B cell (primary cell): ENCODE data around the gene PRKCZ. TPM values are rescaled to one million over a fixed set of nuclear protein-coding genes. Genes with fewer than 3 reads are reported as not detected.

Experiments
- ATAC-seq: fragments of 200-7000 bp; cut with Tn5 transposase; one replicate; pipeline ENCODE4 v1.10.0; 2021; ENCODE audit warnings: low read depth, mild to moderate bottlenecking, moderate number of reproducible peaks, moderate library complexity
- CTCF ChIA-PET: fragments of 350-600 bp; sonication (Branson Sonifier 250); formaldehyde crosslinking; loops from one replicate; lab custom pipeline; 2021; ENCODE audit warnings: antibody characterized with exemption, inconsistent platforms; lab: Charles Lee
- POLR2A ChIA-PET: fragments of 350-600 bp; sonication (Branson Sonifier 250); formaldehyde crosslinking; loops from one replicate; lab custom pipeline; 2021; ENCODE audit warnings: antibody characterized with exemption; lab: Charles Lee
- DNase-seq: peaks from one replicate; pipeline ENCODE4 v3.0.0; 2013
- H2AFZ ChIP-seq: 2 replicates; pipeline ENCODE4 v1.6.1; 2012; ENCODE audit warnings: mild to moderate bottlenecking, low read depth, low read length; ENCODE audit not compliant: insufficient read depth, poor library complexity, severe bottlenecking
- H3K27ac ChIP-seq, 2 donors: 1 replicate in 1 of 2; 2 replicates in 1 of 2; pipeline ENCODE4 v1.5.1; 2012 to 2013; ENCODE audit warnings: low read length in 2 of 2, mild to moderate bottlenecking in 2 of 2, moderate library complexity in 1 of 2
- H3K27me3 ChIP-seq, 4 experiments: fragments of 200-600 bp in 1 of 4; sonication (generic) in 1 of 4; replicated peaks in 1 of 4; 1 replicate in 2 of 4; 2 replicates in 2 of 4; pipeline versions ENCODE4 v1.6.1 to v1.7.0; 2013 to 2016; ENCODE audit warnings: low read length in 3 of 4, mild to moderate bottlenecking in 2 of 4, mixed read lengths in 1 of 4, moderate library complexity in 1 of 4; ENCODE audit not compliant: insufficient read depth in 4 of 4, control insufficient read depth in 3 of 4; ENCODE audit errors: control extremely low read depth in 1 of 4
- H3K36me3 ChIP-seq, 2 experiments: replicated peaks in 1 of 2; 1 replicate in 1 of 2; 2 replicates in 1 of 2; pipeline versions ENCODE4 v1.6.1 to v1.7.1; 2013; ENCODE audit warnings: low read length in 1 of 2; ENCODE audit not compliant: insufficient read depth in 2 of 2, control insufficient read depth in 1 of 2; ENCODE audit errors: control extremely low read depth in 1 of 2, extremely low read depth in 1 of 2
- H3K4me1 ChIP-seq, 2 donors: fragments of 200-600 bp in 1 of 2; sonication (generic) in 1 of 2; 1 replicate in 1 of 2; 2 replicates in 1 of 2; pipeline versions ENCODE4 v1.5.1 to v1.6.1; 2013 to 2017; ENCODE audit warnings: low read length in 2 of 2; ENCODE audit not compliant: control insufficient read depth in 2 of 2, insufficient read depth in 2 of 2
- H3K4me2 ChIP-seq: replicated peaks from 2 replicates; pipeline ENCODE3; 2012; ENCODE audit warnings: mild to moderate bottlenecking, low read depth, low read length; ENCODE audit not compliant: poor library complexity, severe bottlenecking
- H3K4me3 ChIP-seq, 5 experiments: fragments of 200-600 bp in 1 of 5; sonication (generic) in 1 of 5; 1 replicate in 3 of 5; 2 replicates in 2 of 5; pipeline versions ENCODE4 v1.5.1 to v1.7.0; 2011 to 2016; ENCODE audit warnings: low read length in 4 of 5, mild to moderate bottlenecking in 4 of 5, low read depth in 2 of 5, control low read depth in 1 of 5, moderate library complexity in 1 of 5; ENCODE audit not compliant: insufficient read depth in 1 of 5; ENCODE audit errors: control extremely low read depth in 1 of 5, extremely low read depth in 1 of 5
- H3K79me2 ChIP-seq: fragments of 200-600 bp; sonication (generic); one replicate; pipeline ENCODE4 v1.6.0; 2016; ENCODE audit warnings: low read length; ENCODE audit not compliant: control insufficient read depth, insufficient read depth
- H3K9ac ChIP-seq: fragments of 200-600 bp; sonication (generic); 2 replicates; pipeline ENCODE4 v1.6.1; 2017; ENCODE audit warnings: mild to moderate bottlenecking, low read length, moderate library complexity
- H3K9me3 ChIP-seq, 3 donors: one replicate each; pipeline versions ENCODE4 v1.6.1 to v1.7.1; 2013; ENCODE audit warnings: low read length in 2 of 3; ENCODE audit not compliant: control insufficient read depth in 2 of 3, insufficient read depth in 1 of 3; ENCODE audit errors: control extremely low read depth in 1 of 3
- H4K20me1 ChIP-seq: 2 replicates; pipeline ENCODE4 v1.6.0; 2012; ENCODE audit warnings: mild to moderate bottlenecking, low read length; ENCODE audit not compliant: insufficient read depth, control insufficient read depth, poor library complexity, severe bottlenecking
- H3K27ac Mint-ChIP-seq: one replicate; pipeline ENCODE4 v1.8.0; 2021; ENCODE audit warnings: mixed read lengths
- H3K27me3 Mint-ChIP-seq: one replicate; pipeline ENCODE4 v1.8.0; 2021; ENCODE audit warnings: mixed read lengths
- H3K4me1 Mint-ChIP-seq: one replicate; pipeline ENCODE4 v1.8.0; 2021; ENCODE audit warnings: mixed read lengths
- H3K4me3 Mint-ChIP-seq: one replicate; pipeline ENCODE4 v1.8.0; 2021; ENCODE audit warnings: mixed read lengths
- H3K9me3 Mint-ChIP-seq: one replicate; pipeline ENCODE4 v1.8.0; 2022; ENCODE audit warnings: mixed read lengths; ENCODE audit not compliant: insufficient read depth
- CTCF ChIP-seq: fragments of 200-600 bp; IDR thresholded peaks from one replicate; pipeline ENCODE4 v1.8.0; 2022; ENCODE audit warnings: antibody characterized with exemption, mild to moderate bottlenecking
- EZH2 ChIP-seq: IDR thresholded peaks from 2 replicates; pipeline ENCODE4 v1.6.1; 2012; ENCODE audit warnings: borderline replicate concordance, low read depth, mild to moderate bottlenecking, moderate library complexity, low read length; ENCODE audit not compliant: insufficient read depth, poor library complexity, severe bottlenecking
- WGBS: methylation state at CpG from one replicate; pipeline ENCODE4 v1.1.5; 2013; ENCODE audit warnings: missing lambda C conversion rate; ENCODE audit not compliant: insufficient coverage; 5-methylcytosine and 5-hydroxymethylcytosine counted together
- intact Hi-C: fragments of 100-400 bp; cut with micrococcal nuclease; formaldehyde crosslinking; loops from one replicate; pipeline ENCODE4 v1.10.0; 2022
- polyA plus RNA-seq: library from polyadenylated mRNA; depleted of rRNA; stranded (reverse); fragments of >200 nt; gene quantifications from 2 replicates; pipeline ENCODE4 v1.2.3, GENCODE V29; 2012
- total RNA-seq, 2 donors: library from RNA; stranded (reverse); fragments of 120-200 nt in 1 of 2; gene quantifications; 1 replicate in 1 of 2; 2 replicates in 1 of 2; pipeline versions ENCODE4 v1.2.3 to v1.2.4, GENCODE V29; 2013 to 2022

PRKCZ gene
- total and polyA plus RNA-seq, 2 donors (not counting 1 experiment from before 2014, with no cell fraction given) = 17.9 to 53.2 TPM

DNA sequence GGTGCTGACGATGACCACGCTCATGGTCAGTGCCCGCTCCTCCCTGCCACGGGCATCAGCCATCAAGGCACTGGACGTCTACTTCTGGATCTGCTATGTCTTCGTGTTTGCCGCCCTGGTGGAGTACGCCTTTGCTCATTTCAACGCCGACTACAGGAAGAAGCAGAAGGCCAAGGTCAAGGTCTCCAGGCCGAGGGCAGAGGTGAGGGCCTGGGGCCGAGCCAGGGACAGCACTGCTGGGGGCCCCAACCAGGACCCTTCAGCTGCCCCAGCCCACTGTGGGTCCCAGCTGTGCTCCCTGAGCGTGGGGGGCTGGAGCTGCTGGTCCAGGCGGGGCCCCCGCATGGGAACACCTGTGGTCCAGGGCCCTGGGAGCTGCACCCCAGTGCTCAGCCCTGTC lies 20.6 kb upstream of the PRKCZ start:
- Histone ChIP-seq H3K9ac (no peak overlapping the region), H3K36me3 (no peaks in the 10 kb centered on the region), H3K27ac (no peak overlapping the region), H3K4me1 (peaks cover 17 to 33% of the 10 kb centered on the region in 2 donors), H3K79me2 (no peaks in the 10 kb centered on the region), H3K27me3 (peaks cover 0 to 15% (median 0%) of the 10 kb centered on the region in 4 experiments), H2AFZ (no peak overlapping the region), H3K4me2 (no peak overlapping the region), H3K4me3 (no peak overlapping the region), H4K20me1 (no peaks in the 10 kb centered on the region), H3K9me3 (no peaks in the 10 kb centered on the region)
- H3K9me3 Mint-ChIP-seq = no peaks in the 10 kb centered on the region
- no peak overlapping the region for H3K27ac Mint-ChIP-seq
- no peak for TF ChIP-seq EZH2
- TF ChIP-seq CTCF = no peak
- DNase-seq (no peak), ATAC-seq (no peak)
- ChIA-PET CTCF (interaction anchor here (2.1 kb wide), 1 partner anchor 15 kb away, joined by 5 read pairs; no protein-coding TSS in a partner anchor), POLR2A (no interaction called here)
- 93% methylated on average over 15 of the region's 15 CpGs for WGBS
- peaks cover 3% of the 10 kb centered on the region for H3K27me3 Mint-ChIP-seq
- intact Hi-C loops = no loop called here
- H3K4me3 Mint-ChIP-seq = no peak overlapping the region
- peaks cover 8% of the 10 kb centered on the region for H3K4me1 Mint-ChIP-seq

DNA sequence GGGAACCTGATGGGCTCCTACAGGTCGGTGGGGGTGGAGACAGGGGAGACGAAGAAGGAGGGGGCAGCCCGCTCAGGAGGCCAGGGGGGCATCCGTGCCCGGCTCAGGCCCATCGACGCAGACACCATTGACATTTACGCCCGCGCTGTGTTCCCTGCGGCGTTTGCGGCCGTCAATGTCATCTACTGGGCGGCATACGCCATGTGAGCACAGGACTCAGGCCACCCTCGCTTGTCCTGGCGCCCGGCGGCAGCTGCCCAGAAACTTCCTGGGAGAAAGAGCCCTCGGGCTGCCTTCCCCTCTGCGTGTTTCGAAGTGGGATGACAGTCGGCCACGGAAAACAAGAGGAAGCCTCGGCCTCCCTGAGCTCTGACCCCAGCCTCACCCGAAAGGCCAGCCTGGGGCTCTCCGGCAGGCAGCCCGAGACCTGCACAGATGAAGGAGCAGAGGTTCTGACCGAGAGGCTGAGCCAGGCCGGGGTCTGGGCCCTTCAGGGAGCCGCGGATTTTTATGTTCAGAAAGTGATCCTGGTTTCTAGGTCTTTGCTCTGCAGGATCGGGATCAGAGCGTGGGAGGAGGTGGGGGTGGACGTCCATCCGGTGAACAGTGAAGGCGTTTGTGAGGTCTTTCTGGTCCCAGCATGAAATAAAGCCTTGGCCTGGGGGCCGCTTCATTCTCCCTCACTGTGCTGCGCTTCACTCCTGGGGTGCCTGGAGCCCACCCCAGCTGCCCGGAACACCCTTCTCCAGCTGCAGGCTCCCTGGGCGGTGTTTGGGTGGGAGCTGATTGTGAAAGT lies 19.9 kb upstream of the PRKCZ start:
- ATAC-seq (no peak), DNase-seq (no peak)
- no peak overlapping the region for H3K4me2 ChIP-seq
- no peak overlapping the region for H2AFZ ChIP-seq
- peaks cover 16 to 31% of the 10 kb centered on the region in 2 donors for H3K4me1 ChIP-seq
- CTCF ChIA-PET = interaction anchor here (2.1 kb wide), 1 partner anchor 15 kb away, joined by 5 read pairs; no protein-coding TSS in a partner anchor
- POLR2A ChIA-PET = no interaction called here
- Mint-ChIP-seq H3K9me3 (no peaks in the 10 kb centered on the region), H3K4me1 (peaks cover 8% of the 10 kb centered on the region), H3K27me3 (peaks cover 3% of the 10 kb centered on the region), H3K27ac (no peak overlapping the region), H3K4me3 (no peak overlapping the region)
- 90% methylated on average over 42 of the region's 42 CpGs for WGBS
- no peaks in the 10 kb centered on the region for H4K20me1 ChIP-seq
- peaks cover 0 to 9% (median 0%) of the 10 kb centered on the region in 4 experiments for H3K27me3 ChIP-seq
- H3K9me3 ChIP-seq = no peaks in the 10 kb centered on the region
- no peak overlapping the region for H3K27ac ChIP-seq
- no peaks in the 10 kb centered on the region for H3K79me2 ChIP-seq
- H3K36me3 ChIP-seq = no peaks in the 10 kb centered on the region
- H3K4me3 ChIP-seq = no peak overlapping the region
- H3K9ac ChIP-seq = no peak overlapping the region
- no peak for TF ChIP-seq CTCF
- no peak for TF ChIP-seq EZH2
- intact Hi-C loops = no loop called here
